Mesendoderm (in vitro differentiated cells): Measurements from ENCODE around the gene SNAP47.

ENCODE experiments used
- DNase-seq: peaks from one replicate; pipeline ENCODE4 v3.0.0; 2013
- H2AK5ac ChIP-seq: 2 replicates; pipeline ENCODE4 v1.6.1; 2013; ENCODE audit warnings: low read length, inconsistent platforms
- H2BK120ac ChIP-seq: 2 replicates; pipeline ENCODE4 v1.6.1; 2013; ENCODE audit warnings: low read depth, mild to moderate bottlenecking, low read length, moderate library complexity, mixed read lengths
- H2BK15ac ChIP-seq: replicated peaks from 2 replicates; pipeline ENCODE4 v1.6.1; 2013; ENCODE audit warnings: low read depth, mild to moderate bottlenecking, moderate library complexity
- H2BK5ac ChIP-seq: 2 replicates; pipeline ENCODE4 v1.6.1; 2013; ENCODE audit warnings: low read length, inconsistent platforms
- H3K18ac ChIP-seq: 2 replicates; pipeline ENCODE4 v1.6.1; 2013; ENCODE audit warnings: mild to moderate bottlenecking, low read length, mixed read lengths
- H3K23ac ChIP-seq: one replicate; pipeline ENCODE4 v1.6.1; 2013; ENCODE audit warnings: low read length
- H3K27ac ChIP-seq: 2 replicates; pipeline ENCODE4 v1.5.1; 2013; ENCODE audit warnings: low read depth, mild to moderate bottlenecking, inconsistent platforms, low read length, moderate library complexity
- H3K27me3 ChIP-seq: 2 replicates; pipeline ENCODE4 v1.6.1; 2013; ENCODE audit warnings: low read length, control low read depth, mild to moderate bottlenecking, inconsistent platforms; ENCODE audit not compliant: insufficient read depth, poor library complexity
- H3K36me3 ChIP-seq: 2 replicates; pipeline ENCODE4 v1.6.1; 2013; ENCODE audit warnings: low read length, inconsistent platforms; ENCODE audit not compliant: control insufficient read depth, insufficient read depth
- H3K4ac ChIP-seq: one replicate; pipeline ENCODE4 v1.6.1; 2013; ENCODE audit warnings: low read depth, mild to moderate bottlenecking, low read length, moderate library complexity
- H3K4me1 ChIP-seq: 2 replicates; pipeline ENCODE4 v1.6.1; 2013; ENCODE audit warnings: low read depth, low read length, inconsistent platforms; ENCODE audit not compliant: control insufficient read depth
- H3K4me2 ChIP-seq: 2 replicates; pipeline ENCODE4 v1.6.1; 2013; ENCODE audit warnings: low read length
- H3K4me3 ChIP-seq: 2 replicates; pipeline ENCODE4 v1.5.1; 2013; ENCODE audit warnings: mild to moderate bottlenecking, low read length
- H3K56ac ChIP-seq: one replicate; pipeline ENCODE4 v1.6.1; 2013; ENCODE audit warnings: low read length
- H3K79me1 ChIP-seq: 2 replicates; pipeline ENCODE4 v1.6.1; 2013; ENCODE audit warnings: low read length, inconsistent platforms
- H3K79me2 ChIP-seq: 2 replicates; pipeline ENCODE4 v1.6.1; 2013; ENCODE audit warnings: mild to moderate bottlenecking, low read length; ENCODE audit not compliant: control insufficient read depth, insufficient read depth
- H3K9ac ChIP-seq: 2 replicates; pipeline ENCODE4 v1.6.1; 2013; ENCODE audit warnings: low read length, inconsistent platforms
- H4K5ac ChIP-seq: one replicate; pipeline ENCODE4 v1.6.1; 2013; ENCODE audit warnings: low read length
- H4K8ac ChIP-seq: one replicate; pipeline ENCODE4 v1.6.1; 2013; ENCODE audit warnings: low read depth, mild to moderate bottlenecking, control low read depth, low read length, moderate library complexity
- WGBS: extraction: QIAGEN DNeasy Blood & Tissue Kit; methylation state at CpG from one replicate; pipeline ENCODE4 v1.1.7; 2013; ENCODE audit warnings: low lambda C conversion rate, missing lambda C conversion rate; ENCODE audit not compliant: insufficient coverage; ENCODE audit errors: extremely low coverage; 5-methylcytosine and 5-hydroxymethylcytosine counted together

The SNAP47 gene

GRCh38 chr1:227769047-227769935 lies 34.1 kb downstream of the SNAP47 start:
- no peak overlapping the region for H4K8ac ChIP-seq
- H3K4me2 ChIP-seq, result no peak overlapping the region
- H3K79me1 ChIP-seq, result peaks cover 7% of the 10 kb centered on the region
- no peak overlapping the region for H2BK120ac ChIP-seq
- H3K4ac ChIP-seq, result no peak overlapping the region
- H4K5ac ChIP-seq, result no peak overlapping the region
- no peak overlapping the region for H3K23ac ChIP-seq
- H2BK15ac ChIP-seq, result no peak overlapping the region
- no peak overlapping the region for H3K18ac ChIP-seq
- no peak overlapping the region for H3K56ac ChIP-seq
- no CpG with 5 or more reads among the region's 20 CpGs for WGBS
- peaks cover 7% of the 10 kb centered on the region for H3K36me3 ChIP-seq
- H3K4me3 ChIP-seq, result no peak overlapping the region
- no peak overlapping the region for H2AK5ac ChIP-seq
- H3K27me3 ChIP-seq, result no peaks in the 10 kb centered on the region
- no peak for DNase-seq
- no peak overlapping the region for H2BK5ac ChIP-seq
- H3K4me1 ChIP-seq, result no peaks in the 10 kb centered on the region
- no peak overlapping the region for H3K9ac ChIP-seq
- no peaks in the 10 kb centered on the region for H3K79me2 ChIP-seq
- no peak overlapping the region for H3K27ac ChIP-seq

- Histone ChIP-seq H2BK5ac (no peak overlapping the region), H3K9ac (no peak overlapping the region), H3K79me2 (no peaks in the 10 kb centered on the region), H3K18ac (no peak overlapping the region), H3K27me3 (no peaks in the 10 kb centered on the region), H3K56ac (no peak overlapping the region), H3K4me1 (no peaks in the 10 kb centered on the region), H3K4ac (no peak overlapping the region), H4K8ac (no peak overlapping the region), H2BK120ac (no peak overlapping the region), H3K23ac (no peak overlapping the region), H3K27ac (no peak overlapping the region), H3K36me3 (peaks cover 7% of the 10 kb centered on the region), H3K4me2 (no peak overlapping the region), H3K79me1 (peaks cover 7% of the 10 kb centered on the region), H3K4me3 (no peak overlapping the region), H2BK15ac (no peak overlapping the region), H2AK5ac (no peak overlapping the region), H4K5ac (no peak overlapping the region)
- DNase-seq, result no peak
- WGBS, result no CpG with 5 or more reads among the region's 15 CpGs
Measured at GRCh38 chr1:227769936-227770494, 34.8 kb downstream of the SNAP47 start.

- Histone ChIP-seq H3K4ac (no peak overlapping the region), H3K27me3 (no peaks in the 10 kb centered on the region), H3K4me2 (no peak overlapping the region), H2BK120ac (no peak overlapping the region), H3K79me2 (no peaks in the 10 kb centered on the region), H3K79me1 (peaks cover 5% of the 10 kb centered on the region), H3K4me1 (no peaks in the 10 kb centered on the region), H4K5ac (no peak overlapping the region), H3K18ac (no peak overlapping the region), H4K8ac (no peak overlapping the region), H2AK5ac (no peak overlapping the region), H2BK15ac (no peak overlapping the region), H3K4me3 (no peak overlapping the region), H3K36me3 (peaks cover 7% of the 10 kb centered on the region), H3K9ac (no peak overlapping the region), H2BK5ac (no peak overlapping the region), H3K23ac (no peak overlapping the region), H3K27ac (no peak overlapping the region), H3K56ac (no peak overlapping the region)
- WGBS, result no CpG with 5 or more reads among the region's 13 CpGs
- DNase-seq, result no peak
Measured at GRCh38 chr1:227770812-227771211, 35.6 kb downstream of the SNAP47 start.

- Histone ChIP-seq H3K27ac (no peak overlapping the region), H3K56ac (no peak overlapping the region), H3K79me2 (no peaks in the 10 kb centered on the region), H3K18ac (no peak overlapping the region), H3K9ac (no peak overlapping the region), H3K4me1 (no peaks in the 10 kb centered on the region), H3K23ac (no peak overlapping the region), H3K4me3 (no peak overlapping the region), H4K5ac (no peak overlapping the region), H2BK15ac (no peak overlapping the region), H2BK5ac (no peak overlapping the region), H2BK120ac (no peak overlapping the region), H4K8ac (no peak overlapping the region), H3K4ac (no peak overlapping the region), H3K27me3 (no peaks in the 10 kb centered on the region), H2AK5ac (no peak overlapping the region), H3K36me3 (peaks cover 7% of the 10 kb centered on the region), H3K4me2 (no peak overlapping the region), H3K79me1 (peaks cover 5% of the 10 kb centered on the region)
- no peak for DNase-seq
- WGBS, result no CpG with 5 or more reads among the region's 8 CpGs
Measured at GRCh38 chr1:227771326-227771725, 36.1 kb downstream of the SNAP47 start.

- Histone ChIP-seq H3K4me1 (no peaks in the 10 kb centered on the region), H3K36me3 (peaks cover 7% of the 10 kb centered on the region)
Measured at GRCh38 chr1:227771771-227772170, 36.5 kb downstream of the SNAP47 start.

More at GRCh38 chr1:227771771-227772170, 36.5 kb downstream of the SNAP47 start:
- WGBS, result no CpG with 5 or more reads among the region's 7 CpGs
- no peak overlapping the region for H3K23ac ChIP-seq
- no peak overlapping the region for H3K4me3 ChIP-seq
- H4K8ac ChIP-seq, result no peak overlapping the region
- H4K5ac ChIP-seq, result no peak overlapping the region
- H2BK15ac ChIP-seq, result no peak overlapping the region
- H2BK120ac ChIP-seq, result no peak overlapping the region
- H3K27me3 ChIP-seq, result no peaks in the 10 kb centered on the region
- no peak overlapping the region for H3K9ac ChIP-seq
- H3K27ac ChIP-seq, result no peak overlapping the region
- no peak overlapping the region for H3K4ac ChIP-seq
- no peak overlapping the region for H3K18ac ChIP-seq
- H3K79me1 ChIP-seq, result peaks cover 5% of the 10 kb centered on the region
- no peaks in the 10 kb centered on the region for H3K79me2 ChIP-seq
- H3K4me2 ChIP-seq, result no peak overlapping the region
- no peak overlapping the region for H3K56ac ChIP-seq
- DNase-seq, result no peak
- H2BK5ac ChIP-seq, result no peak overlapping the region
- H2AK5ac ChIP-seq, result no peak overlapping the region
